ENCODE measurements around the gene XPO6. TPM values are rescaled to one million over a fixed set of nuclear protein-coding genes. Genes with fewer than 3 reads are reported as not detected.

XPO6 gene
- total RNA-seq, 1 donor from 2014 or later: 84.8 TPM

- peaks cover 32% of the 10 kb centered on the region for H3K36me3 ChIP-seq (ENCODE audit: control insufficient read depth, insufficient read depth, low read length)
- FAIRE-seq (no peak), DNase-seq (ENCODE audit: low read depth) (no peak)
- no peaks in the 10 kb centered on the region for H3K27me3 ChIP-seq (ENCODE audit: control insufficient read depth, insufficient read depth, low read length)
- no peak for TF ChIP-seq CTCF (IDR thresholded peaks at IDR 0.05; ENCODE audit: insufficient read depth, low read length, severe bottlenecking)
- H3K4me3 ChIP-seq (ENCODE audit: low read depth, low read length): no peak overlapping the region
Measured at GRCh38 chr16:28110977-28111376, 100.8 kb downstream of the XPO6 start.

- no peak for TF ChIP-seq CTCF (IDR thresholded peaks at IDR 0.05; ENCODE audit: insufficient read depth, low read length, severe bottlenecking)
- H3K36me3 ChIP-seq (ENCODE audit: control insufficient read depth, insufficient read depth, low read length): peaks cover 33% of the 10 kb centered on the region
- no peak for FAIRE-seq
- no peak overlapping the region for H3K4me3 ChIP-seq (ENCODE audit: low read depth, low read length)
- no peaks in the 10 kb centered on the region for H3K27me3 ChIP-seq (ENCODE audit: control insufficient read depth, insufficient read depth, low read length)
- no peak for DNase-seq (ENCODE audit: low read depth)
Measured at GRCh38 chr16:28110479-28110878, 101.3 kb downstream of the XPO6 start.

GRCh38 chr16:28110074-28110473, 101.7 kb downstream of the XPO6 start:
- no peak for TF ChIP-seq CTCF (IDR thresholded peaks at IDR 0.05; ENCODE audit: insufficient read depth, low read length, severe bottlenecking)
- FAIRE-seq (no peak), DNase-seq (ENCODE audit: low read depth) (no peak)
- H3K27me3 ChIP-seq (ENCODE audit: control insufficient read depth, insufficient read depth, low read length): no peaks in the 10 kb centered on the region
- H3K36me3 ChIP-seq (ENCODE audit: control insufficient read depth, insufficient read depth, low read length): peaks cover 34% of the 10 kb centered on the region
- H3K4me3 ChIP-seq (ENCODE audit: low read depth, low read length): no peak overlapping the region

- FAIRE-seq: no peak
- peaks cover 41% of the 10 kb centered on the region for H3K36me3 ChIP-seq (ENCODE audit: control insufficient read depth, insufficient read depth, low read length)
- no peak for TF ChIP-seq CTCF (IDR thresholded peaks at IDR 0.05; ENCODE audit: insufficient read depth, low read length, severe bottlenecking)
Measured at GRCh38 chr16:28108590-28109247, 103.0 kb downstream of the XPO6 start.

GRCh38 chr16:28107232-28107631, 104.5 kb downstream of the XPO6 start:
- no peak for TF ChIP-seq CTCF (IDR thresholded peaks at IDR 0.05; ENCODE audit: insufficient read depth, low read length, severe bottlenecking)
- H3K27me3 ChIP-seq (ENCODE audit: control insufficient read depth, insufficient read depth, low read length): no peaks in the 10 kb centered on the region
- DNase-seq (ENCODE audit: low read depth) (peak; percentile 64), FAIRE-seq (no peak)
- H3K4me3 ChIP-seq (ENCODE audit: low read depth, low read length): no peak overlapping the region
- peaks cover 42% of the 10 kb centered on the region for H3K36me3 ChIP-seq (ENCODE audit: control insufficient read depth, insufficient read depth, low read length)

More at GRCh38 chr16:28108590-28109247, 103.0 kb downstream of the XPO6 start:
- Histone ChIP-seq H3K4me3 (ENCODE audit: low read depth, low read length) (no peak overlapping the region), H3K27me3 (ENCODE audit: control insufficient read depth, insufficient read depth, low read length) (no peaks in the 10 kb centered on the region)
- no peak for DNase-seq (ENCODE audit: low read depth)

Data from bronchial epithelial cell (primary cell).